ENCODE results near the gene STAB1. TPM values are rescaled to one million over a fixed set of nuclear protein-coding genes. Genes with fewer than 3 reads are reported as not detected.

Gene STAB1
- polyA plus RNA-seq, 2 of the 4 experiments (the other 2 are of a cell fraction): not detected

DNA sequence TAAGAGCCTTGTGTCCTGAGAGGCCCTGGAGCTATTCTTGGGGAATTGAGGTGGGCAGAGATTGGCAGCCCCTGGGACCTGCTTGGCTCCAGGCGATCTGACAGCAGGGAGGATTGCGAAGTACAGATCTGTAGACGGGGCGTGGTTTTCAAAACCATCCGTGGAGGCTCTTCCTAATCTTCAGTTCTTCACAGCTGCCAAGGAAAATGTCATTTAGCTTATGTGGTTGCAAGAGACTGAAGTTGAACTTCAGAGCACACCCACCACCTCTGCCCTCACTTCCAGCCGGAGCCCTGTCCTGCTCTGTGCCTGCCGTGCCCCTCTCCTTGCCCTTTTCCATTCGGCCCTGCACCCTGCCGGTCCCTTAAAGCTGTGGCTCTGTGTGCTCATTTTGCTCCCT, 26.8 kb upstream of the STAB1 start:
- H3K4me3 ChIP-seq: no peak overlapping the region
- no peaks in the 10 kb centered on the region for H3K4me1 ChIP-seq
- DNase-seq (ENCODE audit: low read depth in 1 of 2, low spot score in 1 of 2): no peak
- no peak overlapping the region for H3K27ac ChIP-seq
- 77% methylated on average over 9 of the region's 9 CpGs for WGBS (ENCODE audit: missing lambda C conversion rate)
- FAIRE-seq: no peak
- TF ChIP-seq, protein P1, sequence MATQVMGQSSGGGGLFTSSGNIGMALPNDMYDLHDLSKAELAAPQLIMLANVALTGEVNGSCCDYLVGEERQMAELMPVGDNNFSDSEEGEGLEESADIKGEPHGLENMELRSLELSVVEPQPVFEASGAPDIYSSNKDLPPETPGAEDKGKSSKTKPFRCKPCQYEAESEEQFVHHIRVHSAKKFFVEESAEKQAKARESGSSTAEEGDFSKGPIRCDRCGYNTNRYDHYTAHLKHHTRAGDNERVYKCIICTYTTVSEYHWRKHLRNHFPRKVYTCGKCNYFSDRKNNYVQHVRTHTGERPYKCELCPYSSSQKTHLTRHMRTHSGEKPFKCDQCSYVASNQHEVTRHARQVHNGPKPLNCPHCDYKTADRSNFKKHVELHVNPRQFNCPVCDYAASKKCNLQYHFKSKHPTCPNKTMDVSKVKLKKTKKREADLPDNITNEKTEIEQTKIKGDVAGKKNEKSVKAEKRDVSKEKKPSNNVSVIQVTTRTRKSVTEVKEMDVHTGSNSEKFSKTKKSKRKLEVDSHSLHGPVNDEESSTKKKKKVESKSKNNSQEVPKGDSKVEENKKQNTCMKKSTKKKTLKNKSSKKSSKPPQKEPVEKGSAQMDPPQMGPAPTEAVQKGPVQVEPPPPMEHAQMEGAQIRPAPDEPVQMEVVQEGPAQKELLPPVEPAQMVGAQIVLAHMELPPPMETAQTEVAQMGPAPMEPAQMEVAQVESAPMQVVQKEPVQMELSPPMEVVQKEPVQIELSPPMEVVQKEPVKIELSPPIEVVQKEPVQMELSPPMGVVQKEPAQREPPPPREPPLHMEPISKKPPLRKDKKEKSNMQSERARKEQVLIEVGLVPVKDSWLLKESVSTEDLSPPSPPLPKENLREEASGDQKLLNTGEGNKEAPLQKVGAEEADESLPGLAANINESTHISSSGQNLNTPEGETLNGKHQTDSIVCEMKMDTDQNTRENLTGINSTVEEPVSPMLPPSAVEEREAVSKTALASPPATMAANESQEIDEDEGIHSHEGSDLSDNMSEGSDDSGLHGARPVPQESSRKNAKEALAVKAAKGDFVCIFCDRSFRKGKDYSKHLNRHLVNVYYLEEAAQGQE (IDR thresholded peaks at IDR 0.05): no peak
- TF ChIP-seq CBX2 (IDR thresholded peaks at IDR 0.05; ENCODE audit: borderline replicate concordance, low read depth): no peak
- no peak for TF ChIP-seq TP53 (CRISPR knock-in tag; IDR thresholded peaks at IDR 0.05)
- no peak for TF ChIP-seq POLR2A (IDR thresholded peaks at IDR 0.05; ENCODE audit: low read length)
- TF ChIP-seq, protein P2, sequence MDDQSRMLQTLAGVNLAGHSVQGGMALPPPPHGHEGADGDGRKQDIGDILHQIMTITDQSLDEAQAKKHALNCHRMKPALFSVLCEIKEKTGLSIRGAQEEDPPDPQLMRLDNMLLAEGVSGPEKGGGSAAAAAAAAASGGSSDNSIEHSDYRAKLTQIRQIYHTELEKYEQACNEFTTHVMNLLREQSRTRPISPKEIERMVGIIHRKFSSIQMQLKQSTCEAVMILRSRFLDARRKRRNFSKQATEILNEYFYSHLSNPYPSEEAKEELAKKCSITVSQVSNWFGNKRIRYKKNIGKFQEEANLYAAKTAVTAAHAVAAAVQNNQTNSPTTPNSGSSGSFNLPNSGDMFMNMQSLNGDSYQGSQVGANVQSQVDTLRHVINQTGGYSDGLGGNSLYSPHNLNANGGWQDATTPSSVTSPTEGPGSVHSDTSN (IDR thresholded peaks at IDR 0.05): no peak
- ATAC-seq: no peak
- no peak overlapping the region for H3K4me2 ChIP-seq
- CTCF ChIA-PET: interaction anchor here (0.6 to 1.2 kb wide), 3 partner anchors 21 to 40 kb away, joined by 3 to 5 read pairs (median 3); no protein-coding TSS in a partner anchor
- POLR2A ChIA-PET: no interaction called here
- H3K9me3 ChIP-seq: no peaks in the 10 kb centered on the region

DNA sequence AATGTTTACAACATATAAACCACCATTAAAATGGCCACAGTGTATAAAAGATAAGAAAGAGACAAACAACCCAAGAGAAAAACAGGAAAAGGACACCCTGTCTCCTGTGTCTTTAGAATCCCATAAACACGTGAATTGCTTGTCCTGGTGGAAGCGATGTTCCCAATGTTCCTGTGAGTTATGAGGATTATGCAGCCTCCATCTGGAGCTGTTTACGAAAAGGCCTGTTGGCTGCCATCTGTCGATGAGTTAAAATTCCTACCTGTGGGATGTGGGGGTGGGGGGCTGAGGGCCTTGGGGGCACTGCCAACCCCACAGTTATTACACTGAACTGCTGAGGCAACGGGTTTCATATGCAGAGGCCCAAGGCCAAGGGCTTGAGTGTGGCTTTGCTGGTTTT, 26.1 kb upstream of the STAB1 start:
- H3K27ac ChIP-seq: no peak overlapping the region
- POLR2A ChIA-PET: no interaction called here
- WGBS (ENCODE audit: missing lambda C conversion rate): 97% methylated on average over 5 of the region's 5 CpGs
- H3K9me3 ChIP-seq: no peaks in the 10 kb centered on the region
- no peaks in the 10 kb centered on the region for H3K4me1 ChIP-seq
- no peak for TF ChIP-seq CHD4 (IDR thresholded peaks at IDR 0.05; ENCODE audit: borderline replicate concordance)
- TF ChIP-seq, protein P1 (IDR thresholded peaks at IDR 0.05): no peak
- no peak for TF ChIP-seq HOXA7 (CRISPR knock-in tag; IDR thresholded peaks at IDR 0.05)
- TF ChIP-seq FOSL2 (IDR thresholded peaks at IDR 0.05): no peak
- TF ChIP-seq FOSL2 (CRISPR knock-in tag; IDR thresholded peaks at IDR 0.05): no peak
- no peak for TF ChIP-seq JUNB (IDR thresholded peaks at IDR 0.05)
- no peak for TF ChIP-seq CBX8 (IDR thresholded peaks at IDR 0.05)
- no peak for TF ChIP-seq POLR2AphosphoS2 (conservative IDR thresholded peaks at IDR 0.05; ENCODE audit: low read length)
- no peak for TF ChIP-seq RAD21 (conservative IDR thresholded peaks at IDR 0.05 in 1 of 2, IDR thresholded peaks at IDR 0.05 in 1 of 2)
- no peak for TF ChIP-seq EHF (CRISPR knock-in tag; IDR thresholded peaks at IDR 0.05)
- TF ChIP-seq, protein P2 (IDR thresholded peaks at IDR 0.05): no peak
- TF ChIP-seq, protein P3, sequence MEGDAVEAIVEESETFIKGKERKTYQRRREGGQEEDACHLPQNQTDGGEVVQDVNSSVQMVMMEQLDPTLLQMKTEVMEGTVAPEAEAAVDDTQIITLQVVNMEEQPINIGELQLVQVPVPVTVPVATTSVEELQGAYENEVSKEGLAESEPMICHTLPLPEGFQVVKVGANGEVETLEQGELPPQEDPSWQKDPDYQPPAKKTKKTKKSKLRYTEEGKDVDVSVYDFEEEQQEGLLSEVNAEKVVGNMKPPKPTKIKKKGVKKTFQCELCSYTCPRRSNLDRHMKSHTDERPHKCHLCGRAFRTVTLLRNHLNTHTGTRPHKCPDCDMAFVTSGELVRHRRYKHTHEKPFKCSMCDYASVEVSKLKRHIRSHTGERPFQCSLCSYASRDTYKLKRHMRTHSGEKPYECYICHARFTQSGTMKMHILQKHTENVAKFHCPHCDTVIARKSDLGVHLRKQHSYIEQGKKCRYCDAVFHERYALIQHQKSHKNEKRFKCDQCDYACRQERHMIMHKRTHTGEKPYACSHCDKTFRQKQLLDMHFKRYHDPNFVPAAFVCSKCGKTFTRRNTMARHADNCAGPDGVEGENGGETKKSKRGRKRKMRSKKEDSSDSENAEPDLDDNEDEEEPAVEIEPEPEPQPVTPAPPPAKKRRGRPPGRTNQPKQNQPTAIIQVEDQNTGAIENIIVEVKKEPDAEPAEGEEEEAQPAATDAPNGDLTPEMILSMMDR (IDR thresholded peaks at IDR 0.05): no peak
- TF ChIP-seq RNF2 (IDR thresholded peaks at IDR 0.05; ENCODE audit: borderline replicate concordance, low read depth): no peak
- TF ChIP-seq ZNF302 (CRISPR knock-in tag; IDR thresholded peaks at IDR 0.05): no peak
- TF ChIP-seq ESRRA (IDR thresholded peaks at IDR 0.05; ENCODE audit: borderline replicate concordance, low read length): no peak
- TF ChIP-seq NPAS2 (CRISPR knock-in tag; IDR thresholded peaks at IDR 0.05; ENCODE audit: borderline replicate concordance): no peak
- TF ChIP-seq PHF8 (IDR thresholded peaks at IDR 0.05; ENCODE audit: borderline replicate concordance, low read depth): no peak
- no peak for TF ChIP-seq POLR2A (IDR thresholded peaks at IDR 0.05; ENCODE audit: low read length)
- TF ChIP-seq, protein P4, sequence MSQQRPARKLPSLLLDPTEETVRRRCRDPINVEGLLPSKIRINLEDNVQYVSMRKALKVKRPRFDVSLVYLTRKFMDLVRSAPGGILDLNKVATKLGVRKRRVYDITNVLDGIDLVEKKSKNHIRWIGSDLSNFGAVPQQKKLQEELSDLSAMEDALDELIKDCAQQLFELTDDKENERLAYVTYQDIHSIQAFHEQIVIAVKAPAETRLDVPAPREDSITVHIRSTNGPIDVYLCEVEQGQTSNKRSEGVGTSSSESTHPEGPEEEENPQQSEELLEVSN (IDR thresholded peaks at IDR 0.05; ENCODE audit: borderline replicate concordance, low read depth): no peak
- no peak for TF ChIP-seq HEYL (CRISPR knock-in tag; IDR thresholded peaks at IDR 0.05)
- no peak for TF ChIP-seq ZC3H11A (IDR thresholded peaks at IDR 0.05)
- ATAC-seq (no peak), FAIRE-seq (no peak), DNase-seq (ENCODE audit: low read depth in 1 of 2, low spot score in 1 of 2) (no peak)
- H3K4me3 ChIP-seq: no peak overlapping the region
- H3K4me2 ChIP-seq: no peak overlapping the region
- CTCF ChIA-PET: interaction anchor here (1.2 kb wide), 1 partner anchor 21 kb away, joined by 3 read pairs; no protein-coding TSS in a partner anchor
